GM12878 (cell line): ENCODE data around the gene EDN2. TPM values are rescaled to one million over a fixed set of nuclear protein-coding genes. Genes with fewer than 3 reads are reported as not detected.

Source experiments
- ATAC-seq: fragments of 200-7000 bp; cut with Tn5 transposase; 3 replicates; pipeline ENCODE4 v1.9.1; 2020; ENCODE audit warnings: mild to moderate bottlenecking, moderate library complexity
- BruUV-seq: library from RNA; stranded (reverse); fragments of 400-500 nt; replicated peaks from 2 replicates; lab custom pipeline; 2021; lab: Mats Ljungman, UMichigan
- CTCF ChIA-PET: fragments of 300-600 bp; sonication (Branson Sonifier 250); formaldehyde crosslinking; extraction: SDS; loops from one replicate; lab custom pipeline; 2021; ENCODE audit warnings: inconsistent platforms; lab: Yijun Ruan, JAX
- POLR2A ChIA-PET: fragments of 350-600 bp; formaldehyde crosslinking; extraction: SDS; loops from one replicate; lab custom pipeline; 2021; ENCODE audit warnings: inconsistent platforms; lab: Charles Lee
- RAD21 ChIA-PET: fragments of 300-600 bp; sonication (Branson Sonifier 250); formaldehyde crosslinking; loops from one replicate; lab custom pipeline; 2023; ENCODE audit warnings: antibody characterized with exemption; ENCODE audit not compliant: unreplicated experiment; lab: Charles Lee
- SMC1A ChIA-PET: fragments of 300-600 bp; sonication (Branson Sonifier 250); formaldehyde crosslinking; loops from one replicate; lab custom pipeline; 2023; ENCODE audit not compliant: unreplicated experiment, uncharacterized antibody; lab: Charles Lee
- DNase-seq: peaks from one replicate; pipeline ENCODE4 v3.0.0-alpha.2; 2011; ENCODE audit warnings: low read depth, low spot score
- FAIRE-seq: peaks from 3 replicates; lab custom pipeline; 2011; peaks lifted over from hg19 to GRCh38; lab: Jason Lieb, UNC
- H2AFZ ChIP-seq: 2 replicates; pipeline ENCODE4 v1.6.0; 2011; ENCODE audit warnings: low read depth, low read length, control low read depth; ENCODE audit not compliant: control insufficient read depth
- H3K27ac ChIP-seq: 2 replicates; pipeline ENCODE4 v1.5.1; 2011; ENCODE audit warnings: control low read depth; ENCODE audit not compliant: control insufficient read depth, insufficient read depth
- H3K27me3 ChIP-seq, 2 experiments: replicated peaks in 1 of 2; 2 replicates each; pipeline versions ENCODE4 v1.6.0 to v1.6.1; 2011; ENCODE audit warnings: low read length in 1 of 2; ENCODE audit not compliant: control insufficient read depth in 2 of 2, insufficient read depth in 2 of 2
- H3K36me3 ChIP-seq, 2 experiments: 2 replicates each; pipeline ENCODE4 v1.5.1; 2011; ENCODE audit warnings: low read length in 1 of 2; ENCODE audit not compliant: control insufficient read depth in 2 of 2, insufficient read depth in 2 of 2
- H3K4me1 ChIP-seq: 2 replicates; pipeline ENCODE4 v1.6.1; 2011; ENCODE audit warnings: mild to moderate bottlenecking, low read length, moderate library complexity, mixed read lengths; ENCODE audit not compliant: control insufficient read depth, insufficient read depth
- H3K4me2 ChIP-seq: 2 replicates; pipeline ENCODE4 v1.6.0; 2011; ENCODE audit warnings: control low read depth; ENCODE audit not compliant: control insufficient read depth, insufficient read depth
- H3K4me3 ChIP-seq: fragments of 200-600 bp; sonication (generic); 2 replicates; pipeline ENCODE4 v1.5.1; 2016
- H3K79me2 ChIP-seq: 2 replicates; pipeline ENCODE4 v1.6.0; 2011; ENCODE audit warnings: low read length; ENCODE audit not compliant: control insufficient read depth, insufficient read depth
- H3K9ac ChIP-seq: 2 replicates; pipeline ENCODE4 v1.8.0; 2011; ENCODE audit warnings: low read length, control low read depth, mixed read lengths; ENCODE audit not compliant: control insufficient read depth, insufficient read depth
- H3K9me3 ChIP-seq: replicated peaks from 3 replicates; pipeline ENCODE4 v1.5.1; 2011; ENCODE audit warnings: mild to moderate bottlenecking, low read length; ENCODE audit not compliant: control insufficient read depth, insufficient read depth
- H4K20me1 ChIP-seq: 2 replicates; pipeline ENCODE4 v1.6.0; 2011; ENCODE audit not compliant: control insufficient read depth, insufficient read depth
- CEBPB ChIP-seq, 2 experiments: fragments of 150-350 bp in 1 of 2; IDR thresholded peaks; 2 replicates each; pipeline ENCODE4 v1.6.1; 2012 to 2014; ENCODE audit warnings: low read depth in 2 of 2, low read length in 2 of 2, borderline replicate concordance in 1 of 2, inconsistent platforms in 1 of 2
- HCFC1 ChIP-seq: fragments of 150-350 bp; IDR thresholded peaks from 2 replicates; pipeline ENCODE4 v1.6.1; 2014; ENCODE audit warnings: low read length
- HDAC2 ChIP-seq: fragments of 200-600 bp; sonication (generic); IDR thresholded peaks from 2 replicates; pipeline ENCODE4 v1.6.1; 2017
- MXI1 ChIP-seq: fragments of 150-350 bp; IDR thresholded peaks from 2 replicates; pipeline ENCODE4 v1.6.1; 2011; ENCODE audit warnings: low read depth, mild to moderate bottlenecking, inconsistent platforms, low read length, improper control_type of control experiment
- NFYB ChIP-seq: IDR thresholded peaks from 2 replicates; pipeline ENCODE4 v1.6.1; 2011; ENCODE audit warnings: low read depth, mild to moderate bottlenecking, low read length, improper control_type of control experiment, moderate library complexity; ENCODE audit not compliant: insufficient read depth
- NR2C1 ChIP-seq: fragments of 450-650 bp; IDR thresholded peaks from 2 replicates; pipeline ENCODE4 v1.6.1; 2017; ENCODE audit warnings: antibody characterized with exemption, mild to moderate bottlenecking, moderate library complexity
- PAX5 ChIP-seq: IDR thresholded peaks from 2 replicates; pipeline ENCODE4 v1.6.1; 2011; ENCODE audit warnings: low read depth, low read length, borderline replicate concordance
- PAX8 ChIP-seq: fragments of 450-650 bp; IDR thresholded peaks from 2 replicates; pipeline ENCODE4 v1.6.1; 2017; ENCODE audit warnings: mild to moderate bottlenecking, moderate library complexity
- POLR2A ChIP-seq: IDR thresholded peaks from 2 replicates; pipeline ENCODE4 v1.6.1; 2011; ENCODE audit warnings: low read depth, mild to moderate bottlenecking, low read length
- POLR2AphosphoS5 ChIP-seq: IDR thresholded peaks from 2 replicates; pipeline ENCODE4 v1.6.1; 2011; ENCODE audit warnings: mild to moderate bottlenecking, low read length, inconsistent platforms
- RAD51 ChIP-seq: fragments of 450-650 bp; IDR thresholded peaks from 2 replicates; pipeline ENCODE4 v1.6.1; 2016; ENCODE audit warnings: moderate library complexity, mild to moderate bottlenecking, inconsistent platforms
- RFX5 ChIP-seq: IDR thresholded peaks from 2 replicates; pipeline ENCODE4 v1.6.1; 2011; ENCODE audit warnings: low read depth, low read length, improper control_type of control experiment
- SIN3A ChIP-seq: IDR thresholded peaks from 2 replicates; pipeline ENCODE4 v1.6.1; 2012; ENCODE audit warnings: low read depth, low read length, improper control_type of control experiment
- SRF ChIP-seq, 2 experiments: IDR thresholded peaks; 2 replicates each; pipeline ENCODE4 v1.6.1; 2011; ENCODE audit warnings: low read depth in 2 of 2, low read length in 2 of 2, mild to moderate bottlenecking in 1 of 2, moderate library complexity in 1 of 2
- SUPT20H ChIP-seq: IDR thresholded peaks from 2 replicates; pipeline ENCODE4 v1.6.1; 2011; ENCODE audit warnings: low read depth, mild to moderate bottlenecking, low read length, moderate library complexity, borderline replicate concordance; ENCODE audit not compliant: control insufficient read depth
- WGBS: methylation state at CpG from one replicate; pipeline ENCODE4 v1.1.6; 2016; ENCODE audit warnings: low lambda C conversion rate; ENCODE audit not compliant: insufficient replicate concordance, insufficient coverage; ENCODE audit errors: missing lambda C conversion rate; 5-methylcytosine and 5-hydroxymethylcytosine counted together
- in situ Hi-C: fragments of 300-500 bp; cut with MboI; formaldehyde crosslinking; loops from 9 replicates; pipeline ENCODE4 v1.14.3; 2018; ENCODE audit warnings: mixed read lengths
- intact Hi-C: fragments of 100-400 bp; cut with micrococcal nuclease; formaldehyde crosslinking; loops from one replicate; pipeline ENCODE4 v1.14.2; 2022; ENCODE audit not compliant: unreplicated experiment
- polyA plus RNA-seq, 11 experiments: library from polyadenylated mRNA; depleted of rRNA in 4 of 11; unstranded in 6 of 11; stranded (reverse) in 5 of 11; fragments of >200 nt; fragmentation: Nextera tagmentation in 4 of 11; fragmentation: Illumina TruSeq in 1 of 11; extraction: Ambion mirVana in 4 of 11; extraction: Trizol in 1 of 11; gene quantifications; 1 replicate in 1 of 11; 2 replicates in 10 of 11; pipeline versions ENCODE4 v1.2.1 to v1.2.3, GENCODE V29; 2011 to 2016; ENCODE audit warnings: inconsistent platforms in 2 of 11, missing spikeins in 2 of 11, low read depth in 1 of 11
- total RNA-seq, 4 experiments: library from RNA; depleted of rRNA in 3 of 4; stranded (reverse); fragments of >200 nt in 3 of 4; fragmentation: Illumina TruSeq in 1 of 4; extraction: Trizol in 1 of 4; gene quantifications; 2 replicates each; pipeline versions ENCODE4 v1.2.1 to v1.2.3, GENCODE V29; 2013 to 2021
- TF ChIP-seq, protein P1 (sequence below): fragments of 450-650 bp; IDR thresholded peaks from 2 replicates; pipeline ENCODE4 v1.6.1; 2017; ENCODE audit warnings: antibody characterized with exemption, mild to moderate bottlenecking, moderate library complexity
- TF ChIP-seq, protein P2 (sequence below): fragments of 150-350 bp; IDR thresholded peaks from 2 replicates; pipeline ENCODE4 v1.6.1; 2016; ENCODE audit warnings: low read depth, low read length
- TF ChIP-seq, protein P3 (sequence below): IDR thresholded peaks from 2 replicates; pipeline ENCODE4 v1.6.1; 2011; ENCODE audit warnings: mild to moderate bottlenecking, low read depth, low read length, moderate library complexity; ENCODE audit not compliant: insufficient replicate concordance

Gene EDN2
- total and polyA plus RNA-seq, 10 of the 15 experiments (the other 5 are each of a cell fraction or from before 2014, with no cell fraction given) = 0.11 to 1.5 (median 0.43) TPM; not detected in 1

DNA sequence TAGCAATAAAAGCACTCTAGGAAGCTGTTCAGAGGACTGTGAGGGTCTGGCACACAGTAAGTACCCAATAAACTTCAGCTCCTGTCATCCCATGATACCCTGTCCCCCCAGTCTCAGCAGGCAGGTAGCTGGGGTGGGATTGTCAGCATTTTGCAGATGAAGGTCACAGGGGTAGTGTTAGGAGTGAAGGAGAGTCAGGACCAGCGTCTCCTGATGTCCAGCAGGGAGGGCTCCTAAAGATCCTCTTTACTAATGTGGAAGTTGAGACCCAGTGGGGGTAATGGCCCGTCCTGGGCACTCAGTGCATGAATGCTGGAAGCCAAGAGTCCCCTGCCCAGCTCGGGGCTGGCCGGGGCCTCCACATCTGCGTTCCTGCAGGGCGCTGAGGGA is 31.3 kb upstream of the EDN2 start:
- Histone ChIP-seq H3K27ac (no peak overlapping the region), H3K4me1 (peaks cover 6% of the 10 kb centered on the region; the same call in 1 of the 2 replicates), H3K4me2 (peak overlapping the region; percentile 89; the same call in 1 of the 2 replicates), H3K9ac (no peak overlapping the region), H3K36me3 (no peaks in the 10 kb centered on the region; a peak in 2 of 4 replicates), H3K27me3 (no peaks in the 10 kb centered on the region), H3K79me2 (no peaks in the 10 kb centered on the region), H4K20me1 (no peaks in the 10 kb centered on the region), H3K4me3 (no peak overlapping the region), H2AFZ (no peak overlapping the region; the same call in 1 of the 2 replicates), H3K9me3 (no peaks in the 10 kb centered on the region)
- BruUV-seq = no TSS peak
- intact Hi-C loops = loop anchor here (2.0 to 5.0 kb wide), 2 partner anchors 141 to 352 kb away; no protein-coding TSS in a partner anchor
- ChIA-PET SMC1A (interaction anchor here (1.1 to 2.4 kb wide), 8 partner anchors 24 to 658 kb away, joined by 3 to 8 read pairs (median 4); no protein-coding TSS in a partner anchor), RAD21 (interaction anchor here (1.0 to 2.2 kb wide), 8 partner anchors 23 to 658 kb away, joined by 3 to 9 read pairs (median 4); no protein-coding TSS in a partner anchor), POLR2A (interaction anchor here (1.6 kb wide), 1 partner anchor 296 kb away, joined by 3 read pairs; no protein-coding TSS in a partner anchor), CTCF (interaction anchor here (0.6 to 7.0 kb wide), 29 partner anchors 8 to 818 kb away, joined by 3 to 59 read pairs (median 3); no protein-coding TSS in a partner anchor)
- DNase-seq = no peak
- in situ Hi-C loops = no loop called here
- FAIRE-seq = no peak
- WGBS = 17% methylated on average over 6 of the region's 6 CpGs
- ATAC-seq = no peak
- TF ChIP-seq MXI1 (no peak), CEBPB (IDR thresholded peaks at IDR 0.05; ENCODE audit: borderline replicate concordance in 1 of 2, low read depth in 2 of 2, low read length in 2 of 2) (no peak), SUPT20H (no peak), HCFC1 (no peak), RFX5 (no peak), HDAC2 (no peak), POLR2A (no peak), NR2C1 (no peak), SIN3A (no peak), SRF (IDR thresholded peaks at IDR 0.05; ENCODE audit: low read depth in 2 of 2, low read length in 2 of 2) (no peak), PAX5 (no peak), RAD51 (no peak), NFYB (no peak), POLR2AphosphoS5 (no peak), PAX8 (no peak)
- TF ChIP-seq, protein P1, sequence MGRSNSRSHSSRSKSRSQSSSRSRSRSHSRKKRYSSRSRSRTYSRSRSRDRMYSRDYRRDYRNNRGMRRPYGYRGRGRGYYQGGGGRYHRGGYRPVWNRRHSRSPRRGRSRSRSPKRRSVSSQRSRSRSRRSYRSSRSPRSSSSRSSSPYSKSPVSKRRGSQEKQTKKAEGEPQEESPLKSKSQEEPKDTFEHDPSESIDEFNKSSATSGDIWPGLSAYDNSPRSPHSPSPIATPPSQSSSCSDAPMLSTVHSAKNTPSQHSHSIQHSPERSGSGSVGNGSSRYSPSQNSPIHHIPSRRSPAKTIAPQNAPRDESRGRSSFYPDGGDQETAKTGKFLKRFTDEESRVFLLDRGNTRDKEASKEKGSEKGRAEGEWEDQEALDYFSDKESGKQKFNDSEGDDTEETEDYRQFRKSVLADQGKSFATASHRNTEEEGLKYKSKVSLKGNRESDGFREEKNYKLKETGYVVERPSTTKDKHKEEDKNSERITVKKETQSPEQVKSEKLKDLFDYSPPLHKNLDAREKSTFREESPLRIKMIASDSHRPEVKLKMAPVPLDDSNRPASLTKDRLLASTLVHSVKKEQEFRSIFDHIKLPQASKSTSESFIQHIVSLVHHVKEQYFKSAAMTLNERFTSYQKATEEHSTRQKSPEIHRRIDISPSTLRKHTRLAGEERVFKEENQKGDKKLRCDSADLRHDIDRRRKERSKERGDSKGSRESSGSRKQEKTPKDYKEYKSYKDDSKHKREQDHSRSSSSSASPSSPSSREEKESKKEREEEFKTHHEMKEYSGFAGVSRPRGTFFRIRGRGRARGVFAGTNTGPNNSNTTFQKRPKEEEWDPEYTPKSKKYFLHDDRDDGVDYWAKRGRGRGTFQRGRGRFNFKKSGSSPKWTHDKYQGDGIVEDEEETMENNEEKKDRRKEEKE = no peak
- TF ChIP-seq, protein P2, sequence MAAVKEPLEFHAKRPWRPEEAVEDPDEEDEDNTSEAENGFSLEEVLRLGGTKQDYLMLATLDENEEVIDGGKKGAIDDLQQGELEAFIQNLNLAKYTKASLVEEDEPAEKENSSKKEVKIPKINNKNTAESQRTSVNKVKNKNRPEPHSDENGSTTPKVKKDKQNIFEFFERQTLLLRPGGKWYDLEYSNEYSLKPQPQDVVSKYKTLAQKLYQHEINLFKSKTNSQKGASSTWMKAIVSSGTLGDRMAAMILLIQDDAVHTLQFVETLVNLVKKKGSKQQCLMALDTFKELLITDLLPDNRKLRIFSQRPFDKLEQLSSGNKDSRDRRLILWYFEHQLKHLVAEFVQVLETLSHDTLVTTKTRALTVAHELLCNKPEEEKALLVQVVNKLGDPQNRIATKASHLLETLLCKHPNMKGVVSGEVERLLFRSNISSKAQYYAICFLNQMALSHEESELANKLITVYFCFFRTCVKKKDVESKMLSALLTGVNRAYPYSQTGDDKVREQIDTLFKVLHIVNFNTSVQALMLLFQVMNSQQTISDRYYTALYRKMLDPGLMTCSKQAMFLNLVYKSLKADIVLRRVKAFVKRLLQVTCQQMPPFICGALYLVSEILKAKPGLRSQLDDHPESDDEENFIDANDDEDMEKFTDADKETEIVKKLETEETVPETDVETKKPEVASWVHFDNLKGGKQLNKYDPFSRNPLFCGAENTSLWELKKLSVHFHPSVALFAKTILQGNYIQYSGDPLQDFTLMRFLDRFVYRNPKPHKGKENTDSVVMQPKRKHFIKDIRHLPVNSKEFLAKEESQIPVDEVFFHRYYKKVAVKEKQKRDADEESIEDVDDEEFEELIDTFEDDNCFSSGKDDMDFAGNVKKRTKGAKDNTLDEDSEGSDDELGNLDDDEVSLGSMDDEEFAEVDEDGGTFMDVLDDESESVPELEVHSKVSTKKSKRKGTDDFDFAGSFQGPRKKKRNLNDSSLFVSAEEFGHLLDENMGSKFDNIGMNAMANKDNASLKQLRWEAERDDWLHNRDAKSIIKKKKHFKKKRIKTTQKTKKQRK = no peak
- TF ChIP-seq, protein P3, sequence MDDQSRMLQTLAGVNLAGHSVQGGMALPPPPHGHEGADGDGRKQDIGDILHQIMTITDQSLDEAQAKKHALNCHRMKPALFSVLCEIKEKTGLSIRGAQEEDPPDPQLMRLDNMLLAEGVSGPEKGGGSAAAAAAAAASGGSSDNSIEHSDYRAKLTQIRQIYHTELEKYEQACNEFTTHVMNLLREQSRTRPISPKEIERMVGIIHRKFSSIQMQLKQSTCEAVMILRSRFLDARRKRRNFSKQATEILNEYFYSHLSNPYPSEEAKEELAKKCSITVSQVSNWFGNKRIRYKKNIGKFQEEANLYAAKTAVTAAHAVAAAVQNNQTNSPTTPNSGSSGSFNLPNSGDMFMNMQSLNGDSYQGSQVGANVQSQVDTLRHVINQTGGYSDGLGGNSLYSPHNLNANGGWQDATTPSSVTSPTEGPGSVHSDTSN = no peak
